ENCODE measurements around the gene TBC1D5.

Gene TBC1D5

GRCh38 chr3:17116007-17116600 is 626.3 kb downstream of the TBC1D5 start:
- DNase-seq (ENCODE audit: low spot score) (no peak), FAIRE-seq (no peak)

- no peak for DNase-seq (ENCODE audit: low spot score)
- FAIRE-seq: no peak
These were observed 627.2 kb downstream of the TBC1D5 start for GRCh38 chr3:17115186-17115585.

- no peak for FAIRE-seq
These were observed 630.8 kb downstream of the TBC1D5 start for GRCh38 chr3:17111586-17111985.

GRCh38 chr3:17110660-17111396 is 631.6 kb downstream of the TBC1D5 start:
- FAIRE-seq: no peak
- DNase-seq (ENCODE audit: low spot score): no peak

More at GRCh38 chr3:17111586-17111985, 630.8 kb downstream of the TBC1D5 start:
- DNase-seq (ENCODE audit: low spot score): no peak
